ENCODE data around the gene SPOCK1. TPM values are rescaled to one million over a fixed set of nuclear protein-coding genes. Genes with fewer than 3 reads are reported as not detected.

Gene SPOCK1
- total RNA-seq, 1 experiment from 2014 or later, result 0.27 TPM

GRCh38 chr5:137439645-137440044, 59.5 kb downstream of the SPOCK1 start:
- intact Hi-C loops (cut with micrococcal nuclease), result no loop called here
- TF ChIP-seq JUND (IDR thresholded peaks at IDR 0.05) (no peak), POLR2AphosphoS5 (IDR thresholded peaks at IDR 0.05; ENCODE audit: low read depth, low read length) (no peak), EZH2 (IDR thresholded peaks at IDR 0.05) (no peak), CBX3 (IDR thresholded peaks at IDR 0.05; ENCODE audit: low read depth) (no peak), ELF1 (IDR thresholded peaks at IDR 0.05; ENCODE audit: borderline replicate concordance, low read depth) (no peak), CEBPB (IDR thresholded peaks at IDR 0.05; ENCODE audit: low read depth) (no peak)
- Histone ChIP-seq H3K4me1 (ENCODE audit: control insufficient read depth in 1 of 2, insufficient read depth in 2 of 2, low read length in 2 of 2) (no peaks in the 10 kb centered on the region), H3K9me2 (ENCODE audit: insufficient read depth) (no peaks in the 10 kb centered on the region), H3K36me3 (ENCODE audit: control insufficient read depth in 1 of 2, insufficient read depth in 2 of 2, low read length in 2 of 2) (no peaks in the 10 kb centered on the region), H2AFZ (ENCODE audit: low read depth, low read length, poor library complexity, severe bottlenecking) (no peak overlapping the region), H3K27me3 (ENCODE audit: insufficient read depth, low read length) (peaks cover 26% of the 10 kb centered on the region), H3K27ac (ENCODE audit: low read depth, low read length) (no peak overlapping the region), H3K9me3 (ENCODE audit: control insufficient read depth in 1 of 2, insufficient read depth in 1 of 2, low read depth in 1 of 2, low read length in 2 of 2) (no peaks in the 10 kb centered on the region), H3K79me2 (ENCODE audit: insufficient read depth, low read length) (no peaks in the 10 kb centered on the region), H4K20me1 (ENCODE audit: insufficient read depth) (no peaks in the 10 kb centered on the region), H3K9ac (ENCODE audit: low read length) (no peak overlapping the region), H3K4me2 (ENCODE audit: low read length) (no peak overlapping the region), H3K4me3 (replicated peaks in 1 of 2; ENCODE audit: low read depth in 1 of 2, low read length in 2 of 2) (no peak overlapping the region)
- POLR2A ChIA-PET, result no interaction called here
- DNase-seq (ENCODE audit: low read depth, low spot score) (no peak), ATAC-seq (no peak)
- RAD21 ChIA-PET (ENCODE audit: low non-redundant PET in 1 of 2, low total read pairs in 2 of 2, uncharacterized antibody in 2 of 2, unreplicated experiment in 2 of 2), result no interaction called here
- no TSS peak for BruUV-seq (replicated peaks)
- CTCF ChIA-PET, result no interaction called here

GRCh38 chr5:137438932-137439331, 60.2 kb downstream of the SPOCK1 start:
- BruUV-seq (replicated peaks), result no TSS peak
- H4K20me1 ChIP-seq (ENCODE audit: insufficient read depth), result no peaks in the 10 kb centered on the region
- ChIA-PET RAD21 (ENCODE audit: low non-redundant PET in 1 of 2, low total read pairs in 2 of 2, uncharacterized antibody in 2 of 2, unreplicated experiment in 2 of 2) (no interaction called here), POLR2A (no interaction called here), CTCF (no interaction called here)
- ATAC-seq, result no peak
- H3K9me3 ChIP-seq (ENCODE audit: control insufficient read depth in 1 of 2, insufficient read depth in 1 of 2, low read depth in 1 of 2, low read length in 2 of 2), result no peaks in the 10 kb centered on the region
- no peak overlapping the region for H3K9ac ChIP-seq (ENCODE audit: low read length)
- H3K36me3 ChIP-seq (ENCODE audit: control insufficient read depth in 1 of 2, insufficient read depth in 2 of 2, low read length in 2 of 2), result no peaks in the 10 kb centered on the region
- H3K4me2 ChIP-seq (ENCODE audit: low read length), result no peak overlapping the region
- intact Hi-C loops (cut with micrococcal nuclease), result no loop called here
- no peak overlapping the region for H3K27ac ChIP-seq (ENCODE audit: low read depth, low read length)
- no peak overlapping the region for H3K4me3 ChIP-seq (replicated peaks in 1 of 2; ENCODE audit: low read depth in 1 of 2, low read length in 2 of 2)
- no peaks in the 10 kb centered on the region for H3K9me2 ChIP-seq (ENCODE audit: insufficient read depth)
- no peaks in the 10 kb centered on the region for H3K4me1 ChIP-seq (ENCODE audit: control insufficient read depth in 1 of 2, insufficient read depth in 2 of 2, low read length in 2 of 2)
- no peak overlapping the region for H2AFZ ChIP-seq (ENCODE audit: low read depth, low read length, poor library complexity, severe bottlenecking)
- DNase-seq (ENCODE audit: low read depth, low spot score), result no peak
- H3K27me3 ChIP-seq (ENCODE audit: insufficient read depth, low read length), result peaks cover 26% of the 10 kb centered on the region
- no peaks in the 10 kb centered on the region for H3K79me2 ChIP-seq (ENCODE audit: insufficient read depth, low read length)
- no peak for TF ChIP-seq SIN3A (IDR thresholded peaks at IDR 0.05; ENCODE audit: low read depth)
- no peak for TF ChIP-seq FOSL1 (IDR thresholded peaks at IDR 0.05; ENCODE audit: low read depth)
- no peak for TF ChIP-seq ELF1 (IDR thresholded peaks at IDR 0.05; ENCODE audit: borderline replicate concordance, low read depth)
- no peak for TF ChIP-seq SRF (IDR thresholded peaks at IDR 0.05; ENCODE audit: low read depth)
- TF ChIP-seq EGR1 (IDR thresholded peaks at IDR 0.05; ENCODE audit: low read depth), result no peak
- TF ChIP-seq MAX (IDR thresholded peaks at IDR 0.05), result no peak
- no peak for TF ChIP-seq ATF3 (IDR thresholded peaks at IDR 0.05)
- TF ChIP-seq TCF7L2 (IDR thresholded peaks at IDR 0.05; ENCODE audit: borderline replicate concordance, extremely low read depth, insufficient read depth, insufficient read length), result no peak
- no peak for TF ChIP-seq CEBPB (IDR thresholded peaks at IDR 0.05; ENCODE audit: low read depth)
- no peak for TF ChIP-seq POLR2AphosphoS5 (IDR thresholded peaks at IDR 0.05; ENCODE audit: low read depth, low read length)
- TF ChIP-seq CTCF (IDR thresholded peaks at IDR 0.05 in 2 of 3, conservative IDR thresholded peaks at IDR 0.05 in 1 of 3; ENCODE audit: borderline replicate concordance in 1 of 3, insufficient read depth in 1 of 3, low read depth in 2 of 3, low read length in 2 of 3), result no peak
- TF ChIP-seq POLR2A (IDR thresholded peaks at IDR 0.05; ENCODE audit: borderline replicate concordance, extremely low read depth, insufficient read depth, insufficient read length), result no peak
- no peak for TF ChIP-seq ZNF274 (IDR thresholded peaks at IDR 0.05; ENCODE audit: low read depth, low read length)
- no peak for TF ChIP-seq SP1 (IDR thresholded peaks at IDR 0.05; ENCODE audit: low read depth)
- no peak for TF ChIP-seq RAD21 (IDR thresholded peaks at IDR 0.05; ENCODE audit: low read depth)
- TF ChIP-seq ZBTB33 (IDR thresholded peaks at IDR 0.05; ENCODE audit: extremely low read depth, insufficient replicate concordance, low read length), result no peak

Data from HCT116 (cell line).